CD4-positive, CD25-positive, alpha-beta regulatory T cell (primary cell): ENCODE measurements around the gene PAIP1. TPM values are rescaled to one million over a fixed set of nuclear protein-coding genes. Genes with fewer than 3 reads are reported as not detected.

Experiments
- ATAC-seq, 2 donors: fragments of 150-1000 bp; cut with Tn5 transposase; one replicate each; pipeline ENCODE4 v1.10.0; 2021; ENCODE audit warnings: low read depth in 2 of 2, moderate number of reproducible peaks in 2 of 2, moderate library complexity in 1 of 2
- DNase-seq, 3 donors: peaks; one replicate each; pipeline versions ENCODE4 v3.0.0 to v3.0.0-alpha.2; 2012 to 2022; ENCODE audit warnings: mixed read lengths in 1 of 3
- H3K27ac ChIP-seq: one replicate; pipeline ENCODE4 v1.7.0; 2013; ENCODE audit warnings: mild to moderate bottlenecking, low read length; ENCODE audit not compliant: insufficient read depth, poor library complexity, severe bottlenecking
- H3K27me3 ChIP-seq: one replicate; pipeline ENCODE4 v1.7.0; 2013; ENCODE audit warnings: low read length; ENCODE audit not compliant: control insufficient read depth, insufficient read depth
- H3K36me3 ChIP-seq: one replicate; pipeline ENCODE4 v1.7.0; 2013; ENCODE audit warnings: mild to moderate bottlenecking, low read length, moderate library complexity; ENCODE audit not compliant: control insufficient read depth, insufficient read depth
- H3K4me1 ChIP-seq: 2 replicates; pipeline ENCODE4 v1.7.0; 2013; ENCODE audit warnings: mild to moderate bottlenecking, low read length; ENCODE audit not compliant: insufficient read depth, control insufficient read depth, poor library complexity, severe bottlenecking
- H3K4me3 ChIP-seq: one replicate; pipeline ENCODE4 v1.7.0; 2013; ENCODE audit warnings: low read depth, mild to moderate bottlenecking, low read length, moderate library complexity
- H3K9me3 ChIP-seq, 2 experiments: 1 replicate in 1 of 2; 2 replicates in 1 of 2; pipeline ENCODE4 v1.7.0; 2013; ENCODE audit warnings: low read length in 2 of 2, mild to moderate bottlenecking in 1 of 2, moderate library complexity in 1 of 2; ENCODE audit not compliant: control insufficient read depth in 2 of 2
- H3K27ac Mint-ChIP-seq, 3 donors: one replicate each; pipeline ENCODE4 v1.8.0; 2020 to 2022; ENCODE audit warnings: mild to moderate bottlenecking in 3 of 3, mixed read lengths in 3 of 3, moderate library complexity in 2 of 3
- H3K27me3 Mint-ChIP-seq: one replicate; pipeline ENCODE4 v1.8.0; 2022; ENCODE audit warnings: mild to moderate bottlenecking, mixed read lengths
- H3K36me3 Mint-ChIP-seq: one replicate; pipeline ENCODE4 v1.8.0; 2020; ENCODE audit warnings: mixed read lengths
- H3K4me1 Mint-ChIP-seq, 4 donors: one replicate each; pipeline ENCODE4 v1.8.0; 2020 to 2022; ENCODE audit warnings: mixed read lengths in 4 of 4, mild to moderate bottlenecking in 1 of 4
- H3K4me3 Mint-ChIP-seq, 4 donors: one replicate each; pipeline ENCODE4 v1.8.0; 2020 to 2022; ENCODE audit warnings: mild to moderate bottlenecking in 4 of 4, mixed read lengths in 4 of 4, moderate library complexity in 3 of 4
- H3K9me3 Mint-ChIP-seq, 7 donors: one replicate each; pipeline ENCODE4 v1.8.0; 2020 to 2022; ENCODE audit warnings: mixed read lengths in 7 of 7, mild to moderate bottlenecking in 3 of 7, moderate library complexity in 2 of 7
- polyA plus RNA-seq, 4 donors: library from polyadenylated mRNA; unstranded; fragments of 300-500 nt; fragmentation: Illumina TruSeq; gene quantifications; one replicate each; pipeline ENCODE4 v1.2.3, GENCODE V29; 2021
- total RNA-seq: library from RNA; stranded (reverse); gene quantifications from one replicate; pipeline ENCODE4 v1.2.3, GENCODE V29; 2022

The PAIP1 gene
- 31.2 TPM for total RNA-seq
- 10 to 100 TPM; 42.8 to 49.6 (median 44.8) TPM for polyA plus RNA-seq

- ATAC-seq (peak; percentile 82 to 86), DNase-seq (peak; percentile 79 to 89 (median 89))
- peaks cover 7 to 20% (median 12%) of the 10 kb centered on the region in 4 donors for H3K4me1 Mint-ChIP-seq
- peak within 1 kb of the TSS; percentile 95 for H3K4me3 ChIP-seq
- peak within 1 kb of the TSS; percentile 94 to 95 (median 94) for H3K4me3 Mint-ChIP-seq
- peaks cover 14% of the 10 kb centered on the region for H3K36me3 ChIP-seq
- H3K27ac ChIP-seq, result peak within 1 kb of the TSS; percentile 88
- H3K9me3 ChIP-seq, result no peaks in the 10 kb centered on the region
- no peaks in the 10 kb centered on the region for H3K27me3 ChIP-seq
- peaks cover 45% of the 10 kb centered on the region for H3K4me1 ChIP-seq
- H3K27ac Mint-ChIP-seq, result peak within 1 kb of the TSS; percentile 97 to 98 (median 97)
- H3K27me3 Mint-ChIP-seq, result peaks cover 7% of the 10 kb centered on the region
- H3K36me3 Mint-ChIP-seq, result no peaks in the 10 kb centered on the region
- no peaks in the 10 kb centered on the region for H3K9me3 Mint-ChIP-seq
These were observed at the start of gene PAIP1 for GRCh38 chr5:43556857-43557542. Gene PAIP1 (minus strand): TSS chr5:43557077. CDS start chr5:43556846, 231 bp downstream.

- Mint-ChIP-seq H3K4me3 (peak overlapping the region in 2 of 4 donors; percentile 25 to 92), H3K9me3 (no peaks in the 10 kb centered on the region), H3K27ac (peak overlapping the region in 1 of 3 donors; percentile 83), H3K27me3 (no peaks in the 10 kb centered on the region), H3K36me3 (peaks cover 25% of the 10 kb centered on the region), H3K4me1 (peaks cover 19 to 76% (median 64%) of the 10 kb centered on the region in 4 donors)
- Histone ChIP-seq H3K4me1 (peaks cover 31% of the 10 kb centered on the region), H3K4me3 (no peak overlapping the region), H3K27ac (no peak overlapping the region), H3K36me3 (peaks cover 22% of the 10 kb centered on the region), H3K27me3 (no peaks in the 10 kb centered on the region), H3K9me3 (no peaks in the 10 kb centered on the region)
- no peak for DNase-seq
- no peak for ATAC-seq
These were observed 49.5 kb upstream of the PAIP1 start for GRCh38 chr5:43606351-43606750.

- ATAC-seq, result no peak
- H3K9me3 Mint-ChIP-seq, result no peaks in the 10 kb centered on the region
- no peak for DNase-seq
- peak overlapping the region; percentile 92 to 97 (median 93) for H3K4me3 Mint-ChIP-seq
- peaks cover 21 to 72% (median 54%) of the 10 kb centered on the region in 4 donors for H3K4me1 Mint-ChIP-seq
- H3K27ac Mint-ChIP-seq, result peak overlapping the region in 1 of 3 donors; percentile 98
- Histone ChIP-seq H3K27me3 (no peaks in the 10 kb centered on the region), H3K9me3 (no peaks in the 10 kb centered on the region), H3K27ac (no peak overlapping the region), H3K36me3 (peaks cover 7% of the 10 kb centered on the region), H3K4me1 (peaks cover 37% of the 10 kb centered on the region), H3K4me3 (peak overlapping the region; percentile 84)
- no peaks in the 10 kb centered on the region for H3K27me3 Mint-ChIP-seq
- H3K36me3 Mint-ChIP-seq, result peaks cover 15% of the 10 kb centered on the region
These were observed 47.8 kb upstream of the PAIP1 start for GRCh38 chr5:43604699-43605098.

GRCh38 chr5:43603344-43604217 is 46.7 kb upstream of the PAIP1 start:
- Histone ChIP-seq H3K9me3 (no peaks in the 10 kb centered on the region), H3K4me3 (peak overlapping the region; percentile 84), H3K4me1 (peaks cover 37% of the 10 kb centered on the region), H3K27me3 (no peaks in the 10 kb centered on the region), H3K27ac (peak overlapping the region; percentile 86), H3K36me3 (peaks cover 4% of the 10 kb centered on the region)
- DNase-seq (peak; percentile 63 to 90 (median 76)), ATAC-seq (peak; percentile 74 to 77)
- H3K27me3 Mint-ChIP-seq, result no peaks in the 10 kb centered on the region
- H3K9me3 Mint-ChIP-seq, result no peaks in the 10 kb centered on the region
- peaks cover 15% of the 10 kb centered on the region for H3K36me3 Mint-ChIP-seq
- peaks cover 14 to 67% (median 49%) of the 10 kb centered on the region in 4 donors for H3K4me1 Mint-ChIP-seq
- peak overlapping the region; percentile 92 to 97 (median 93) for H3K4me3 Mint-ChIP-seq
- H3K27ac Mint-ChIP-seq, result peak overlapping the region; percentile 89 to 98 (median 96)

- Histone ChIP-seq H3K36me3 (peaks cover 4% of the 10 kb centered on the region), H3K4me3 (peak within 1 kb of the TSS; percentile 93), H3K27ac (peak within 1 kb of the TSS; percentile 86), H3K27me3 (no peaks in the 10 kb centered on the region), H3K9me3 (no peaks in the 10 kb centered on the region), H3K4me1 (peaks cover 37% of the 10 kb centered on the region)
- peak within 1 kb of the TSS; percentile 92 to 97 (median 93) for H3K4me3 Mint-ChIP-seq
- H3K9me3 Mint-ChIP-seq, result no peaks in the 10 kb centered on the region
- H3K27me3 Mint-ChIP-seq, result no peaks in the 10 kb centered on the region
- peak within 1 kb of the TSS; percentile 89 to 98 (median 96) for H3K27ac Mint-ChIP-seq
- DNase-seq (peak; percentile 78 to 86 (median 78)), ATAC-seq (peak; percentile 80 to 82)
- peaks cover 15% of the 10 kb centered on the region for H3K36me3 Mint-ChIP-seq
- peaks cover 14 to 65% (median 45%) of the 10 kb centered on the region in 4 donors for H3K4me1 Mint-ChIP-seq
These were observed 45.8 kb upstream of the PAIP1 start, which contains the start of gene NNT for GRCh38 chr5:43602461-43603343. Gene NNT (plus strand): TSS chr5:43603180. CDS start chr5:43609196, 6,016 bp downstream.

- H3K36me3 Mint-ChIP-seq, result peaks cover 8% of the 10 kb centered on the region
- H3K27ac ChIP-seq, result peak overlapping the region; percentile 86
- peak overlapping the region; percentile 92 to 97 (median 93) for H3K4me3 Mint-ChIP-seq
- H3K4me1 Mint-ChIP-seq, result peaks cover 14 to 56% (median 38%) of the 10 kb centered on the region in 4 donors
- H3K36me3 ChIP-seq, result peaks cover 4% of the 10 kb centered on the region
- no peaks in the 10 kb centered on the region for H3K27me3 Mint-ChIP-seq
- H3K4me3 ChIP-seq, result peak overlapping the region; percentile 93
- ATAC-seq, result no peak
- peak overlapping the region; percentile 52 to 98 (median 96) for H3K27ac Mint-ChIP-seq
- no peaks in the 10 kb centered on the region for H3K9me3 ChIP-seq
- DNase-seq, result peak in 1 of 3 donors; percentile 33
- H3K9me3 Mint-ChIP-seq, result no peaks in the 10 kb centered on the region
- no peaks in the 10 kb centered on the region for H3K27me3 ChIP-seq
- peaks cover 37% of the 10 kb centered on the region for H3K4me1 ChIP-seq
These were observed 44.8 kb upstream of the PAIP1 start for GRCh38 chr5:43601454-43602260.
